Embryonic facial prominence (tissue), 1 donor: ENCODE data around the gene KAT6B.
"Not testable (repeated sequence)": the region's sequence is repeated elsewhere in the genome, so short reads cannot be mapped to it uniquely, and the experiment has no call there.

Source experiments
- DNase-seq: peaks from one replicate; pipeline ENCODE4 v3.0.0-alpha.2; 2016; ENCODE audit errors: extremely low spot score

The KAT6B gene

DNA sequence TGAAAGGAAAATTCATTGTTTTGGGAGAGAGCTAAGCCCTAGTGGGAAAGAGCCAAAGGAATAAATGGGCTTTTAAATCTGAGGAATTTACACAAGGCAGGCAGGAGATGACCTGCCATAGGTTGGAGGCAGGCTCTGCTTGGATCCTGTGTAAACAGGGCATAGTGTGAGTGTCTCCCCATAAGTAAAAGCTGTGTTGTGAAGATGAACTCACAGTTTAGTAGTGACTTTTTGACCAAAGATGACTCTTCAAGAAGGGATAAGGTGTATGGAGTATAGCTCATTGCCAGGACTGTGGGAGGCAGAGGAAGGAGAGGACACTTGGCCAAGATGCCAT is 63.2 kb downstream of the KAT6B start:
- DNase-seq: no peak

DNA sequence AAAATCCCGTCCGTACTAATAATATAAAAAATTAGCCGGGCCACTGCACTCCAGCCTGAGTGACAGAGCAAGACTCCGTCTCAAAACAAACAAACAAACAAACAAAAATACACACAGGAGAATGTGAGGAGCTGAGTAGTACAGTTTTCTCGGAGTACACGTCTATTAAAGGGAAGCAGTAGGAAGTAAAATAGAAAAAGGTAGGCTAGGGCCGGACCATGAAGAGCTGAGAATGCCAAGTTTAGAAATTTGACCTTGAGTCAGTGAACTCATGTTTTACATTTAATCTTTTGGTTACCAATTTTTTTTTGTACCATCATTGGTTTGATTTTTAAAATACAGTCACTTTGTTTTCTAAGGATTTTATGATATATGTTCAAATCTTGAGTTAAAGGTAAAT is 64.1 kb downstream of the KAT6B start:
- no peak for DNase-seq

DNA sequence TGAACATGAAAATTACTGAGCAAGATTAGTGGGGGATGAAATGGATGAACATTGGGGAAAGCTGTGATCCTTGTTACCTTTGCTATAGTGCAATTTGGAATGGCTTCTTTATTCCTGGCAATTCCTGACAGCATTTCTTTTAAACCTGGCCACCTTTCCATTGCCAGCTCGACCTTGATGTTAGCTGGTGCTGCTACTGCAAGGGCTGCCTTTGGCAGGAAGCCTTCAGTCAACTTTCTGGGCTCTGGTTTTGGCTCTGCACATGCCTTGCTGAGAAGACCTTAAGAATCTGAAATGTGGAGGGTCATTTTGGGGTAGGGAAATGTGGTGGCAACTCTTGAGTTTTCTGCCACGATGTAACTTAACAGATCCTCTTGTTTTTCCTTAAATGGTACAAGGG is 64.7 kb downstream of the KAT6B start:
- no peak for DNase-seq

DNA sequence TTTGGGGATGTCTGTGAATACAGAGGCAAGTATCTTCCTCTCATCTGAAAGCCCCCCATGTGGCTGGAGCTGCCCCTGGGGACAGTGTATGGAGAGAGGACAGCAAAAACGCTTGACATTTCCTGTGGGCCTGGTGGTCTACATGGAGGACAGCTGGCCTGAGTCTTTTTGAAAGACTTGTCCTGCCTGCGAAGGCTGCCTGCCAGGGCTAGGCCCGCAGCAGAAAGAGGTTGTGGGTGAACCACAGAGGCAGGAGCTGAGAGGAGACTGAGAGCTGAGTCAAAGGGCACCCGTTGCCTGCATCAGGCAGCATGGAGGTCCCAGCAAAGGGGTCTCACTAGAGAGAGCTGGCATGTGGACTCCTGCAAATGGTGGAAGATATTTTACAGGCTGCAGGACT is 66.4 kb downstream of the KAT6B start:
- DNase-seq: no peak

DNA sequence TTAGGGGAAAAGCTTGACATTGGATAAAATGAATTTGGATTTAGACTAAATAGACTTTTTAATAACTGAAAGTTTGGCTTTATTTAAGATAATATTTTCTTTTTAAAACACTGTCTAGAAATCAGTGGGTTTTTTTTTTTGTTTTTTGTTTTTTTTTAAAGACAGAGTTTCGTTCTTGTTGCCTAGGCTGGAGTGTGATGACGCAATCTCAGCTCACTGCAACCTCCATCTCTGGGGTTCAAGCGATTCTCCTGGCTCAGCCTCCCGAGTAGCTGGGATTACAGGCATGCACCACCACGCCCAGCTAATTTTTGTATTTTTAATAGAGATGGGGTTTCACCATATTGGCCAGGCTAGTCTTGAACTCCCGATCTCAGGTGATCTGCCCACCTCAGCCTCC is 66.9 kb downstream of the KAT6B start:
- not testable (repeated sequence) for DNase-seq

DNA sequence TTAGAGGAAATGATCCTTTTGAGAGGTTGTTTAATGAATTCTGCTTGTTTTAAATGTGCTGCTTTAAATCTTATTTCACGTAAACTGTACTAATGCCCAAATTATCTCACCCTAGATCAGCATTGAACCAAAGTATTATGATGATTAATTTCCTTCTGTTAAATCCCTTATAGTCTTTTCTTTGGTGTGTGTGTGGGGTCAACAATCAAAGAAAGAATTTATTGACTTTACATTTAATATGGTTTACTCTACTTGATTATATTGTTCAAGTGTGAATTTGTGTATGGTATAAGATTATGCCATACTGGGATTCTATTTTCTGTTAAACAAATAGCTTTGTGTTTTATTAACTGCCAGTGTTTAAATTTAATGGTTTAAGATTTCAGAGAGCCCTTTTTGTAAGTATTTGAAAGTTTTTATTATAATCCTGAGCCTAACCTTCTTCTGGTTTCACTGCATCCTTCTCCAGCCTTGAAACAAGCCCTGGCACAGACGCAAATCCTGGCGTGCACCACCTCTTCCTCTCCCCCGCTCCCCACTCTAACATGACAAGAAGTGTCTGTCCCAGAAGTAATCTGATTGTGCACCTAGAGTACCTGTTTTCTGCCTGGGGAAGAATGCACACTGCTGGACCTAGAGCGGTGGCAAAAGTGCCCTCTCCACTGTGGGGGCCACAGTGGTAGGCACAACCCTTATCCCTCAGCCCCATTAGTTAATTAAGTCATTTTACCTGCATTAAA is 70.6 kb downstream of the KAT6B start:
- no peak for DNase-seq

DNA sequence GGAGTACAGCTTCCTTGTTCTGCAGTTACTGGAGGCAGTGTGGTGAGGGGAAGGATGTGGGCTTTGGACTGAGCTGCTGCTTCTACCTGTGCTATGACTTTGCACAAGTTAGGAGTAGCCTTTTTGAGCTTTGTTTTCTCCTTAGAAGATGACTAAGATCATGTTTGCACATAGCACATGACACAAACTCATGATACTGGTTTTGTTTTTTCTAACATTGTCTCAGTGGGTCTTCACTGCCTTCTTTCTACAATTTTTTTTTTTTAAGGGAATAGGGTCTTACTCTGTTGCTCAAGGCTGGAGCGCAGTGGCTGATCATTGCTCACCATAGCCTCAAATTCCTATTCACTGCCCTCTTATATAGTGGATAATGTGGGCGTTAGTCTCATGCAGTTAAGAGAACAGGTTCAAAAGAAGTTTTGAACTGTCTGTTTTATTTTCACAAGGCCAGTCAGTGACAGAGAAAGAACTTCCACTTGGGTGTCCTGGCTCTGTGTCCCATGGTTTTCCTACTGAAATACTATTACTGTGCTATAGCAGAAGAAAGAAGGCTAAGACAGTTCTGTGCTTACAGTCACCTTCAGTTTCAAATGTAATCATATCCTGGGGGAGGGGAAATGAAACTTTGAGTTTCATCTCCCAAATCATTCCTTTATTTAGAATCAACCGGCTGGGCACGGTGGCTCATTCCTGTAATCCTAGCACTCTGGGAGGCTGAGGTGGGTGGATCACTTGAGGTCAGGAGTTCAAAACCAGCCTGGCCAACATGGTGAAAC is 72.0 kb downstream of the KAT6B start:
- no peak for DNase-seq

DNA sequence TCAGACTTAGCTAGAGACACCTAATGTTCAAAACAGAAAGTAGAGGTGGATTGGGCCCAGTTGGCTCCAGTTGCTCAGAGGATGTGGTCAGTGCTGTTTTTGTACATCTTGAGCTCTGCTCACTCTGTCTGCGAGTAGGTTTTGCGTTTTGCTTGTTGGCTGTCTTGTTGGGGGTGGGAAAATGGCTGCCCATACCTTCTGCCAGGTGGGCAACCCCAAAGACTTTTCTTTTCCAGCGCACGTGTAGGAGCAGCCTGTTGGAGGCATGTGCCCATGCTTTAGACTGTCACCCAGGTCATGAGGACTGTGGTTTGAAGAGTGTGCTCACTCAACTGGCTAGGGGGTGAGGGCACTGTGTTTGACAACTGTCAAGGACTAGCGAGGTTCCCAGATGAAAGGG is 73.9 kb downstream of the KAT6B start:
- no peak for DNase-seq

DNA sequence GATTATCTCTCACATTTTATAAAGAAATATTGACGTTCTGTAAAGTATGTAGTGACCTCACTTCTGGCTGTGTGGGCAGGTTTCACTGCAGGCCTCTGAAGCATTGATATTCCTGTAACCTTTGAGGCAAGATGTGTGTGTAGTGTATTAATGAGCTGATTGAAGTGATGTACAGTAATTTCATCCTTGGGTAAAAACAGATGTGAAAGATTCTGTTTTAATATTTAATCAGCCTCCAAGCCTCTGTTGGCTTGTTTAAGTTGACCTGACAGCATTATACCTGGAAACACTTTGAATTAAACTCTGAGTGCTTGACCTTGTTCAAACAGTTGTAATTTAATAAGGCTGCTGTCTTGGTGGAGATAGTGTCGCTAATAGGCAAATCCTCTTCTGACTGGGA is 74.9 kb downstream of the KAT6B start:
- DNase-seq: no peak

DNA sequence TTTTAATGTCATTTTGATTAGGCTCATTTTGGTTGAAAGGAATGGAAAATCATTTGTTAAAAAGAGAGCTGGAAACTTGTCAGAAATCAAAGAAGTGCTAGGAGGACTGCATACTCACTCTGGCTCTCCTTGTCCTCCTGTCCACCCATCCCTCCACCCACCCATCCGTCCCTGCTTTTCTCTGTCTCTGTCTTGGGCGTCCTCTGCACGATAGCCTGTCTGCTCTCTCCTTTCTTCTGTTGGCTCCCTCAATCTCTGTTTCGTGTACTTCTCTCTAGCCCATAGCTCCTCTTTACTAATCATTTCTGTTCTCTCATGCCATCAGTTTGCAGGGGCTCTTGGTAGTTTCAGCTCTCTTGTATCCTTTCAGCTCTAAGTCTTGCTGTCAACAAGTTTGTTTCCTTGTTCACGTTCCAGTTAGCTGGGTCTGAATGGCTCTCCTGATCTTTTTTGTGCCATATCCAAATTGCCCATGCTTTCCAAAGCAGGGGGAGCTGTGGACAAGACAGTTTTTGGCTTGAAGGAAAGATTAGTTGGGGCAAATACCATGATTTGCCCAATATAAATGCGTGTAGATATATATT is 75.6 kb downstream of the KAT6B start:
- no peak for DNase-seq

DNA sequence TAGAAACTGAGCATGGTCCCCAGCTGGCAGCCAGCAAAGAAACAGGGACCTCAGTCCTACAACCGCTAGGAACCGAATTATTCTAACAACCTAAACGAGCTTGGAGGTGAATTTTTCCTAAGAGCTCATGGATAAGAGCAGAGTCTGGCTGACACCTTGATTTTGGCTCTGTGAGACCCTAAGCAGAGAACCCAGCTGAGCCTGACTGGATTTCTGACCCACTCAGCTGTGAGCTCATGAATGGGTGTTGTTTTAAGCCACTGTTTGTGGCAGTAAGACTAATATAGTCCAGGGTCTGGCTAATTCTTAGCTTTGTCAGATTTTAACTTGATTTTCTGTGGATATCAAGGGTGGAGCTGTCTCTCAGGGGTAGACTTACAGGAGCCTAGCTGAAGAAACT is 77.1 kb downstream of the KAT6B start:
- no peak for DNase-seq

DNA sequence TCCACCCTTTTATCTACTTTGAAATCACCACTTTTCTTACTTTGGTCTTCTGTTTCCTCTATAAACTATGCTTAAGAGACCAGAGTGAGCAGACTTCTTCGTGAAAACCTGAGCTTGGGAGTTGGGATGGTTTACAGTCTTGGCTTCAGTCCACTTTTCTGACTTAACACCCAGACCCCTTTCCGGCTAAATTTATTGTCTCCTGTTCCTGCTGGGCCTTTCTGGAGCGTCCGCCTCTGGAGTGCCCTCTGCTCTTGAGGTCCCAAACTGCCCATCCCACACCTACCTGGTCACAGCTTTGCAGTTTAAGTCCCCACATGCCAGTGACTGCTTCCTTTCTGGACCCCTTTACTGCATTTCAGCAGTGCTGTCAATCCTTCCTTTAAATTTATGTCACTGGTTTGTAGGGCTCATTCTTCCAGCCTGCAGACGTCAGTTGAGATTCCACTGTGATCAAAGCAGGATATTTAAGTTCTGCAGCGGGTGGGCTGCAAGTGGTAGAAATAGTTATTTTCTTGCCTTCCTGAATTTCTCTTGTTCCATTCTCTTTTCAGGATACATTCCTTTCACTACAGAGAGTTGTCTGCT is 80.3 kb downstream of the KAT6B start:
- DNase-seq: no peak

DNA sequence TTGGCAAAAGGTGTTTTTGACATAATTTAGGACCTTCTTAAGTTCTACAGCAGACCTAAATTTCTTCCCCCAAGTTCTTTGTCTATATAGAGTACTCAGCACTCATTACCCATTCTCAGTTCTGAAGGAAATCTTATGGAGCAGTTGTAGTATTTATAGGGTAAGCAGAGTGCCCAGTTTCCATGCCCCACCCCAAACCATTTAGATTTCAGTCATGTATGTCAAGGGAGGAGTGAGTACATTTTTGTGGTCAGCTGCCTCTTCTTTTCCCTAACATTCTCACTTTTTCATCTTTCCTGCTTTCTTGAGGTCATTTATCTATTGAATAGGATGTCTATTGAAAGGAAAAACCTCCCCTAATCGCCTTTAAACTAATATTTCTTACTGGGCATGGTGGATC is 83.3 kb downstream of the KAT6B start:
- DNase-seq: no peak

DNA sequence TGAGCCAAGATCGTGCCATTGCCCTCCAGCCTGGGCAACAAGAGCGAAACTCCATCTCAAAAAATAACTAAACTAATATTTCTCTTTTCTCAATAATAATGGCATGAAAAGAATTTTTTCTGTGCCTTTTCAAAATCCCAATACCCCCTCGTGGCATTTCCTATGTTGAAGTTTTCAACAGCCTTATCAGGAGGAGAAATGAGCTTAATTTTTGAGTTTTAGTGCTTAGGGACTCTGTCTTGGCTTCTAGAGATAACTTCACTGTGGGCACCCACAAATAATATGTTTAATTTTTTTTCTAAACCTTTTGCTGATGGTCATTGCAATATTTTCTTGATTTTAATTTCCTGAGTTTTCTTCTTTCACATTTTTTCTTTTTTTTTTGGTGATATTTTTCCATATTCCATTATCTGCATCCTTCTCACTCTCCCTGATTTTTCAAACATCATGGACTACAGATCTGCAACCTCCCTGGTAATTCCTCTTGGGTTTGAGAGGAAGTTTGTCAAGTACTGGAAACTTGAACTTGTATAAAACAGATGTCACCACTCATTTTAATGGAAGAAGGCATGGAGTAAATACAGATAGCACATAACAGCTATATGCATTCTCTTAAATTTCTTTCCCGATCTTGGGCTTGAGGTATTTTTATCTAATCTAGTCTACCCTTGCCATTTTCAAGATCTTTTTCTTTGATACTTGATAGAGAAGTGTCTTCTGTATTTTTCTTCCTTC is 84.0 kb downstream of the KAT6B start:
- no peak for DNase-seq

DNA sequence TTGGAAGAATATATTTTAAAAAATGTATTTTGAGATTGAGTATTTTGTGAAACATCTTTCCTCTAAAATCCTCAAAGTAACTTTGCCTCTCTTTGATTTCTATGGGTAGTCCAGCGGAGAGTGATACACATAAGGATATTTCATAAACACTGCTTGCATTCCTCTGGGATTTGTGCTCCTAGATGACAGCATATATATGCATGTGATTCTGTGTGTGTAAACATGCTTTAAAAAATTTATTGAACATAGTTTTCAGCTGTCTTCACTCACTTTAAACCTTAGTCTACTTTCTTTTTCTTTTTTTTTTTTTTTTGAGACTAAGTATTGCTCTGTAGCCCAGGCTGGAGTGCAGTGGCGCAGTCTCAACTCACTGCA is 84.6 kb downstream of the KAT6B start:
- DNase-seq: no peak

DNA sequence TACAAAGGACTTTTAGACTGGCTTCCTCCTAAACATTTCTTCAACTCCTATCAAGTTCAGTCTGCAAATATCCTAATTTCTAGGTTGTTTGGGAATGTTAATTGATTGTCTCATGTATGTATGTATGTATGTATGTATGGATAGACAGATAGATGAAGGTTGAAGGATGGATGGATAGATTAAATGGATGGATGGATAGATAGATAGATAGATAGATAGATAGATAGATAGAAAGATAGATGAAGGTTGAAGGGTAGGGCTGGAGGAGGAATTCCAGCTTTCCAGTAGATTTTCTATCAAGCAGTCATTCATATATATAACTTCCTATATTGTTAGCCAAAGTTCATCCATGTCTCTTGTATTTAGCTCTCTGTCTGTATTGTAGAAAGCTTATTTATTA is 85.8 kb downstream of the KAT6B start:
- no peak for DNase-seq

DNA sequence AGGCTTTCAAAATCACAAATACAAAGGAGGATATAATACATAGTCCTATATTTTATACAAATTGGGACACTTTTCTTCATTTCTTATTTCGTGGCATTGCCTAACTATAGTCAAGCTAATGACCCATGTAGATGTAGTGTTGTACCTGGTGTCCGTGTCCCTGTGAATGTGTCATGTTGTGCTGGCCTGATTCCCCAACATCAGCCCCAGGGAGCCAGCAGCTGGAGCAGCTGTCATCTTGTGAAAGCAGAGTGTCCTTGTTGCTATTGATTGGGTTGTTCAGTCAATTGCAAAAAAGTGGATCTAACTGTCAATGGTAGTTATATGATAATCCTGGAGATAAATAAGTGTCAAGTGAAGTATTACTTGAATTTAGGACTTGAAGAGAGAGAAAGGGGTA is 86.3 kb downstream of the KAT6B start:
- DNase-seq: no peak

DNA sequence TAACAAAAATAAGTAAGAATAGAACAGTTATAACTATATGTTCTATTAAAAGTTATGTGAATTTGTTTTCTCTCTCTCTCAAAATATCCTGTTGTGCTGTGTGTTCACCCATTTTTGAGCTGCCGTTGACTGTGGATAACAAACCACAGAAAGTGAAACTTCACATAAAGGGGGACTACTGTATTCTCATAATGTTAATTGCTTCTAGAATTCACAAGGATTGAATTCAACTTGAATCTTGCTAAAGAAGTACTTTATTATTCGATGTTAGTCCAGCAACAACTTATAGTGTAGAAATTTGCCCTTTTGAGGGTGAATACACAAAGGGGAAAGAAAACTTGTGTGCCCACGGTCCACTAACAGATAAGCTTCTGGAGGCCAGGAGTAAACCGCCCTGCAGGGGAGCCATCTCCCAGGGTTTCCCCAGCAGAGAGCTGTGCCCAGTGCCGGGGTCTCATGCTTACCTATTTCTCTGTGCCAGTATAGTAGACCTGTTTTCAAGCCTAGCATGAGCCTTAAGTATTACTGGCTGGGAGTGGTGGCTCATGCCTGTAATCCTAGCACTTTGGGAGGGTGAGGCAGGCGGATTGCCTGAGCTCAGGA is 87.1 kb downstream of the KAT6B start:
- no peak for DNase-seq

DNA sequence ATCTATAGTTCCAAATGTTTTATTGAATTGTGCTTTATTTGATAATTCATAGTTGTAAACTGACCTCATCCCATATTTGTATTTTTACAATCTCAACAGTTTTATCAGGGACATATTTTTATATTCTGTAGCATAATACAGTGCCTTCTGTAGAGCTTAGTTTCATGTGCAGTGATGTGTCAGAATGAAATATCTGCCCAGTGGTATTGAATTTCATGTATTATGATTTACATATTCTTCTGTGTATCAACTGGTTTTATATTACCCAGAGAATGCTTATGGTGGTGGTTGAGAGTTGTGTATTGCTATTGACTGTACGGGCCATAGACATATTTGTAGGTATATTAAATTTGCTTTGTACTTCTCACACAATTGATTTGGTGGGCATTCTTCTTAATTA is 89.9 kb downstream of the KAT6B start:
- no peak for DNase-seq

DNA sequence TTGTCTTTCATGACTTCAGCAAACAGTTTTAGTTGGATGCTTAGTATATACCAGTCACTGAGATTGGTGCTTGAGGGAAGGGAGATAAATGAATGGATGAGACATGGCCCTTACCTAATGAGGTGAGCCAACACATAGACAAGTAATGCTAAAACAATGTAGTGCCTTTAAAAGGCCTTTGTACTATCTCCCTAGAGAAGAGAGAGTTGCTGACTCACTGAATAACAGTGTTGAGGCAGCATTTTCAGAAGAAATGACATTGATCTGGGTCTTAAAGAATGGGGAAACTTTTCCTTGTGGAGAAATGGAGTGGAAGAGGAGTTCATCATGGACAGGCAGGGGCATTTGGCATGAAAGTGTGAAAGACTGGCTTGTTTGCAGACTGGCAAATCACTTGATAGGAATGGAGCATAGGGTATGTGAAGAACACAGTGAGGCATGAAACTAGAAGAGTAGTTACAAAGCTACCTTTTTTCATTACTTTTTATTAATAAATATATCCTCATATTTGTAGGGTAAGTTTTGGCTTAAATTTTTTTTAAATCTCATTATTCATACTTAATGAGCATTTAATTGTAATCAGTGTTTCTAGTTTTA is 91.2 kb downstream of the KAT6B start:
- no peak for DNase-seq

DNA sequence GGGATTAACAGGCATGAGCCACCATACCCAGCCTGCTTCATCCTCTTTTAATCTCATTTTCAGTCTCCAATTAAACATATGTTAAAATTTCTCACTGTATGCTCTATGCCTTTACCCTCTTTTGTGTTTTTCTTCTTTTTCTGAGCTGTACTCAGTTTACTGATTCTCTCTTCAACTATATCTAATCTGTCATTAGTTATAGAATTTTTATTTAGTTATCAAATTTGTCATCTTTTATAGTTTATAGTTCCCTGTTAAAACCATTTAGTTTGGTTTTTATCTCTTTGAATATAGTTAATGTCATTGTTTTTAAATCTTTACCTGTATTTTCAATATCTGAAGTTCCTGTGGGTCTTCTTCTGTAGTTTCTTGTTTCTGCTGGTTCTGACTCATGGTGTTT is 93.3 kb downstream of the KAT6B start:
- no peak for DNase-seq
